ENCODE results near the gene PCNT. TPM values are rescaled to one million over a fixed set of nuclear protein-coding genes. Genes with fewer than 3 reads are reported as not detected.
"Not testable (repeated sequence)": the region's sequence is repeated elsewhere in the genome, so short reads cannot be mapped to it uniquely, and the experiment has no call there.

The PCNT gene
- total RNA-seq, 1 donor from 2014 or later = 21.0 TPM

- intact Hi-C loops (cut with DNase I) = no loop called here
- DNase-seq (ENCODE audit: low spot score) = no peak
Measured at GRCh38 chr21:46455575-46456385, 131.8 kb downstream of the PCNT start.

GRCh38 chr21:46456750-46457149, 132.8 kb downstream of the PCNT start:
- DNase-seq (ENCODE audit: low spot score) = no peak
- intact Hi-C loops (cut with DNase I) = no loop called here

- intact Hi-C loops (cut with DNase I) = no loop called here
- DNase-seq (ENCODE audit: low spot score) = no peak
Measured at GRCh38 chr21:46457801-46458314, 133.9 kb downstream of the PCNT start.

GRCh38 chr21:46458315-46459023, 134.5 kb downstream of the PCNT start, which contains the start of gene DIP2A:
Gene DIP2A, plus strand, starts transcription at chr21:46458891. Its CDS starts 241 bp downstream, at chr21:46459132.
- peak; percentile 98 for DNase-seq (ENCODE audit: low spot score)
- intact Hi-C loops (cut with DNase I) = no loop called here

GRCh38 chr21:46459024-46459355, 135.0 kb downstream of the PCNT start:
- DNase-seq (ENCODE audit: low spot score) = peak; percentile 78
- intact Hi-C loops (cut with DNase I) = no loop called here

GRCh38 chr21:46459356-46460112, 135.6 kb downstream of the PCNT start:
- intact Hi-C loops (cut with DNase I) = no loop called here

GRCh38 chr21:46461909-46462308, 138.0 kb downstream of the PCNT start:
- DNase-seq (ENCODE audit: low spot score) = no peak
- intact Hi-C loops (cut with DNase I) = no loop called here

More at GRCh38 chr21:46459356-46460112, 135.6 kb downstream of the PCNT start:
- DNase-seq (ENCODE audit: low spot score) = no peak

- DNase-seq (ENCODE audit: low spot score); intact Hi-C loops (cut with DNase I): not testable (repeated sequence)
Measured at GRCh38 chr21:46465153-46465552, 141.2 kb downstream of the PCNT start.

- DNase-seq (ENCODE audit: low spot score) = no peak
- intact Hi-C loops (cut with DNase I) = no loop called here
Measured at GRCh38 chr21:46465651-46466050, 141.7 kb downstream of the PCNT start.

GRCh38 chr21:46468108-46468774, 144.3 kb downstream of the PCNT start:
- intact Hi-C loops (cut with DNase I) = no loop called here

GRCh38 chr21:46469275-46469674, 145.3 kb downstream of the PCNT start:
- intact Hi-C loops (cut with DNase I) = no loop called here
- DNase-seq (ENCODE audit: low spot score) = no peak

More at GRCh38 chr21:46468108-46468774, 144.3 kb downstream of the PCNT start:
- no peak for DNase-seq (ENCODE audit: low spot score)

- DNase-seq (ENCODE audit: low spot score) = no peak
Measured at GRCh38 chr21:46471514-46471913, 147.6 kb downstream of the PCNT start.

GRCh38 chr21:46472246-46472645, 148.3 kb downstream of the PCNT start:
- intact Hi-C loops (cut with DNase I) = no loop called here
- peak; percentile 77 for DNase-seq (ENCODE audit: low spot score)

More at GRCh38 chr21:46471514-46471913, 147.6 kb downstream of the PCNT start:
- intact Hi-C loops (cut with DNase I) = no loop called here

- DNase-seq (ENCODE audit: low spot score) = no peak
- intact Hi-C loops (cut with DNase I) = no loop called here
Measured at GRCh38 chr21:46474382-46474781, 150.4 kb downstream of the PCNT start.

GRCh38 chr21:46475296-46475695, 151.3 kb downstream of the PCNT start:
- no peak for DNase-seq (ENCODE audit: low spot score)
- intact Hi-C loops (cut with DNase I) = no loop called here

GRCh38 chr21:46477765-46478164, 153.8 kb downstream of the PCNT start:
- intact Hi-C loops (cut with DNase I) = no loop called here
- DNase-seq (ENCODE audit: low spot score) = no peak

GRCh38 chr21:46478910-46479309, 155.0 kb downstream of the PCNT start:
- DNase-seq (ENCODE audit: low spot score) = no peak
- intact Hi-C loops (cut with DNase I) = no loop called here

- intact Hi-C loops (cut with DNase I) = no loop called here
Measured at GRCh38 chr21:46480466-46480865, 156.5 kb downstream of the PCNT start.

GRCh38 chr21:46482225-46482845, 158.4 kb downstream of the PCNT start:
- DNase-seq (ENCODE audit: low spot score) = no peak
- intact Hi-C loops (cut with DNase I) = no loop called here

More at GRCh38 chr21:46480466-46480865, 156.5 kb downstream of the PCNT start:
- DNase-seq (ENCODE audit: low spot score) = no peak

Measured in cardiac septum (tissue), 1 donor.